ENCODE data around the gene RBMS3. TPM values are rescaled to one million over a fixed set of nuclear protein-coding genes. Genes with fewer than 3 reads are reported as not detected.

Gene RBMS3
- total RNA-seq, 1 experiment from 2014 or later = 7.4 TPM

DNA sequence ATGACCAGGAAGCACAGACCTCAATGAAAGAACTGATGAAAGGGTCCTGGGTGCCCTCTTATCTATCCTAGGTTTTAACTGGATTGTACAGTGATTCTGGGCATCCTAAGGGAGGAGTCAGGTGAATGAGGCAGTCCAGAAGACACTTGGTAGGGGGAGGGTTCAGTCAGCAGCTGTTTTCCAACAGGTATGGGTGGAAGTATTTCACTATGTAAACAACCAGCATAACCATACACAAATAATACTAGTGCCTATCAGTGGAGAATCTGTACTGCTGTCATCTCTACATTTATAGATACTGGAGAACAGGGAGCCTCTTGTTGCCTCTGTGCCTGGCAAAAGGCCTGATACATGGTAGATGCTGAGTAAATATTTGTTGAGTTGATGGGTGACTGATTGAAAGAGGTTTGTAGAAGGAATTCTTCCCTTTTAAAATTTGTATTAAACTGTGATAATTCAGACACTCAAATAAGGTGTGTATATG lies 328.5 kb downstream of the RBMS3 start:
- Mint-ChIP-seq H3K27me3 (ENCODE audit: insufficient read depth, unreplicated experiment) (no peaks in the 10 kb centered on the region), H3K4me1 (ENCODE audit: low read depth, unreplicated experiment) (no peaks in the 10 kb centered on the region), H3K4me3 (ENCODE audit: unreplicated experiment) (no peak overlapping the region), H3K27ac (ENCODE audit: unreplicated experiment) (no peak overlapping the region), H3K9me3 (ENCODE audit: unreplicated experiment) (no peaks in the 10 kb centered on the region), H3K36me3 (ENCODE audit: insufficient read depth, unreplicated experiment) (no peaks in the 10 kb centered on the region)
- Histone ChIP-seq H3K36me3 (ENCODE audit: control insufficient read depth, insufficient read depth, low read length) (no peaks in the 10 kb centered on the region), H3K4me3 (ENCODE audit: low read depth, low read length) (no peak overlapping the region), H3K27me3 (replicated peaks; ENCODE audit: control insufficient read depth, insufficient read depth, low read length) (no peaks in the 10 kb centered on the region; the same call in 1 of the 2 replicates), H3K4me1 (no peaks in the 10 kb centered on the region), H3K9me3 (no peaks in the 10 kb centered on the region)
- no peak for DNase-seq
- BruUV-seq (replicated peaks) = no TSS peak
- TF ChIP-seq, protein P1, sequence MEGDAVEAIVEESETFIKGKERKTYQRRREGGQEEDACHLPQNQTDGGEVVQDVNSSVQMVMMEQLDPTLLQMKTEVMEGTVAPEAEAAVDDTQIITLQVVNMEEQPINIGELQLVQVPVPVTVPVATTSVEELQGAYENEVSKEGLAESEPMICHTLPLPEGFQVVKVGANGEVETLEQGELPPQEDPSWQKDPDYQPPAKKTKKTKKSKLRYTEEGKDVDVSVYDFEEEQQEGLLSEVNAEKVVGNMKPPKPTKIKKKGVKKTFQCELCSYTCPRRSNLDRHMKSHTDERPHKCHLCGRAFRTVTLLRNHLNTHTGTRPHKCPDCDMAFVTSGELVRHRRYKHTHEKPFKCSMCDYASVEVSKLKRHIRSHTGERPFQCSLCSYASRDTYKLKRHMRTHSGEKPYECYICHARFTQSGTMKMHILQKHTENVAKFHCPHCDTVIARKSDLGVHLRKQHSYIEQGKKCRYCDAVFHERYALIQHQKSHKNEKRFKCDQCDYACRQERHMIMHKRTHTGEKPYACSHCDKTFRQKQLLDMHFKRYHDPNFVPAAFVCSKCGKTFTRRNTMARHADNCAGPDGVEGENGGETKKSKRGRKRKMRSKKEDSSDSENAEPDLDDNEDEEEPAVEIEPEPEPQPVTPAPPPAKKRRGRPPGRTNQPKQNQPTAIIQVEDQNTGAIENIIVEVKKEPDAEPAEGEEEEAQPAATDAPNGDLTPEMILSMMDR (IDR thresholded peaks at IDR 0.05; ENCODE audit: insufficient read depth in 1 of 2, low read depth in 1 of 2, low read length in 1 of 2, severe bottlenecking in 1 of 2, unreplicated experiment in 1 of 2) = no peak
- CTCF ChIA-PET = no interaction called here
- POLR2A ChIA-PET = no interaction called here
- intact Hi-C loops (cut with micrococcal nuclease; ENCODE audit: unreplicated experiment) = no loop called here

DNA sequence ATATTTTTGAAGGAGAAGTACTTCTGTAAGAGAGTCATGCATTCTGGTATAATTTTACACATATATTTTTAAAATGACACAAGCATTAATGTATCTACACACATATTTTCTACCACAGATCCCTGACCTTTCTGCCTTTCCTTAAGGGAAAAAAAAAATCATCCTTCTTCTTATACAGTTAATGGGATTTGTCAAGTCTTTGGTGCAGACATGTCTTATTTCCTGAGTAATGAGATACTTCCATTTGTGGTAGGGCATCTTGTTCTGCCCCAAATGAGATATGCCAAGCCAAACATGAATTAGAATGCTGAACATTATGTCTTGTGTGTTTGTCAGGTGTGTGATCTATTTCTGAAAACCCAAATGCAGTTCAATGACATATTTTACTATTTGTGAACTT lies 329.9 kb downstream of the RBMS3 start:
- Mint-ChIP-seq H3K36me3 (ENCODE audit: insufficient read depth, unreplicated experiment) (no peaks in the 10 kb centered on the region), H3K27me3 (ENCODE audit: insufficient read depth, unreplicated experiment) (no peaks in the 10 kb centered on the region), H3K4me3 (ENCODE audit: unreplicated experiment) (no peak overlapping the region), H3K9me3 (ENCODE audit: unreplicated experiment) (no peaks in the 10 kb centered on the region), H3K4me1 (ENCODE audit: low read depth, unreplicated experiment) (no peaks in the 10 kb centered on the region), H3K27ac (ENCODE audit: unreplicated experiment) (no peak overlapping the region)
- Histone ChIP-seq H3K27me3 (replicated peaks; ENCODE audit: control insufficient read depth, insufficient read depth, low read length) (no peaks in the 10 kb centered on the region; the same call in 1 of the 2 replicates), H3K4me3 (ENCODE audit: low read depth, low read length) (no peak overlapping the region), H3K9me3 (no peaks in the 10 kb centered on the region), H3K36me3 (ENCODE audit: control insufficient read depth, insufficient read depth, low read length) (no peaks in the 10 kb centered on the region), H3K4me1 (no peaks in the 10 kb centered on the region)
- no TSS peak for BruUV-seq (replicated peaks)
- TF ChIP-seq, protein P1 (IDR thresholded peaks at IDR 0.05; ENCODE audit: insufficient read depth in 1 of 2, low read depth in 1 of 2, low read length in 1 of 2, severe bottlenecking in 1 of 2, unreplicated experiment in 1 of 2) = no peak
- CTCF ChIA-PET = no interaction called here
- intact Hi-C loops (cut with micrococcal nuclease; ENCODE audit: unreplicated experiment) = no loop called here
- POLR2A ChIA-PET = no interaction called here
- no peak for DNase-seq

DNA sequence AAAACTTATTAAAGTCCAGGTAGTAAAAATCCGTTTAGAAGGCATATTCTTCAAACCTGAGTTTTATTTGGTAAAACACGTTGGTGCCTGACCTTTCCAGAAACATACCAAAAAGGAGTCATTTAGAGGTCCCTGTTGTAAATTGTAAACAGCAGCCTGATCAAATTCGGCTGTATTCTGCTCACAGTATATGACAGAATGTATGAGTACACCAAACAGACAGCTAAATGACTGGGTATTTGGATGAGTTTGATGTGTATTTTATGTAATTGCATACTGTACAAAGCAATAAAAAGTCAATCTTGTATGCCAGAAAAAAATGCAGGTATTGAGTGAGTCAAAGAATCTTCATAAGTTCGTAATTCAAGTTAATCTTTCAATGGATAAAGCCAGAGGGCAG lies 330.4 kb downstream of the RBMS3 start:
- H3K36me3 Mint-ChIP-seq (ENCODE audit: insufficient read depth, unreplicated experiment) = no peaks in the 10 kb centered on the region
- Histone ChIP-seq H3K9me3 (no peaks in the 10 kb centered on the region), H3K27me3 (replicated peaks; ENCODE audit: control insufficient read depth, insufficient read depth, low read length) (no peaks in the 10 kb centered on the region; the same call in 1 of the 2 replicates), H3K36me3 (ENCODE audit: control insufficient read depth, insufficient read depth, low read length) (no peaks in the 10 kb centered on the region), H3K4me1 (no peaks in the 10 kb centered on the region), H3K4me3 (ENCODE audit: low read depth, low read length) (no peak overlapping the region)
- H3K27me3 Mint-ChIP-seq (ENCODE audit: insufficient read depth, unreplicated experiment) = no peaks in the 10 kb centered on the region
- intact Hi-C loops (cut with micrococcal nuclease; ENCODE audit: unreplicated experiment) = no loop called here
- H3K4me3 Mint-ChIP-seq (ENCODE audit: unreplicated experiment) = no peak overlapping the region
- TF ChIP-seq, protein P1 (IDR thresholded peaks at IDR 0.05; ENCODE audit: insufficient read depth in 1 of 2, low read depth in 1 of 2, low read length in 1 of 2, severe bottlenecking in 1 of 2, unreplicated experiment in 1 of 2) = no peak
- no TSS peak for BruUV-seq (replicated peaks)
- no peak for DNase-seq
- CTCF ChIA-PET = no interaction called here
- POLR2A ChIA-PET = no interaction called here
- no peak overlapping the region for H3K27ac Mint-ChIP-seq (ENCODE audit: unreplicated experiment)
- no peaks in the 10 kb centered on the region for H3K9me3 Mint-ChIP-seq (ENCODE audit: unreplicated experiment)
- H3K4me1 Mint-ChIP-seq (ENCODE audit: low read depth, unreplicated experiment) = no peaks in the 10 kb centered on the region

Data from Caco-2 (cell line).